ENCODE data around the gene ANO2.
"Not testable (repeated sequence)": the region's sequence is repeated elsewhere in the genome, so short reads cannot be mapped to it uniquely, and the experiment has no call there.

The ANO2 gene

DNA sequence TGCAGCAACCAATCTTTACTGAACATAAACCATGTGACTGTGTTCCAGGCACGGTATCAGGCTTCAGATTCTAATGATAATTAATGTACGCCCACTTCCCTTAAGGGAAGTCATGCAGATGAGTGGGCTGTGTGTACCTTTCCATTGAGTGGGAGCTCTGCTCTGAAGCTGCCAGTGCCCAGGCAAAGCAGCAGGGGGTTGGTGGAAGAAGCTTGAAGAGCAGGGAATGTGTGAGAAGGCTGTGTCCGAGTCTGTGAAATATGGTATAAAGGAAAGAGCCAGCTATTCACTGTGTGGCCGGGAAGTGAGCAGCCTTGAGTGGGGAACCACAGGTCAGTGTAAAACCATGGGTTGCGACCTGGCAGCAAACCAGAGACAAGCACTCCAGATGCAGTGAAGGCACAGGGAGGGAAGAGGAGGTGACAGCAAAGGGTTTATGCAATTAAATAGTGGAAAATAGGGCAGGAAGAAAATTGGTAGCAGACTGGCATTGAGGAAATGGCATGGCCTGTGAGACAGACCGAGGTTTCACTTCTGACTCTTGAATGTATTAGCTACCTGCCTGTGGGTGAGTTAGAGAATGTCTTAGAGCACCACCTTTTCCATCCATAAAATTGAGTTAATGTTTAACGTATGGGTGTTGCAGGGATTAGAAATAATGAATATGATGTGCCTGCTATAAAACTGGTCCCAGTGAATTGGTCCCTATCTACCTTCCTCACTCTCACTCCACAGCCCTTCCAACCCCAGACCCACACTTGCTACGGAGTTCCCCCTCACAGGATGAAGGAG lies 396.7 kb downstream of the ANO2 start:
- DNase-seq (ENCODE audit: low read depth) = no peak

DNA sequence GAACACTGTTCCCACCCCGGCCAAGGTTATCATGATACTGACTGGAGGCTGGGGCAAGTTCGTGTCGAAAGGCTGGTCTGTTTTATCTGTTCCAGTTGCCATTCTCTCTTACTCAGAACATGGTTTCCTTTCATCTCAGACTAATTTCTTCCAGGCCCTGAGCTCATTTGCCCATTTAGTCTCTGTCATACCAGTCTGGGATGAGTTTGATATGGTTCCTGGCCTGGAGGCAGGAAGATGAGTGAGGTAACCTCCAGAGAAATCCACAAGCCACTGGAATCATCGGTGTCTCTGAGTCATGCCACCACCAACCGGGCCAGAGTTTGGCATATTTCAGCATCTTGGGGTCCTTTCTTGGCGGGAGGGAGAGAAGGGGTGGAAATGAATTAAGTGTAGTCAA lies 398.4 kb downstream of the ANO2 start:
- DNase-seq (ENCODE audit: low read depth) = no peak

DNA sequence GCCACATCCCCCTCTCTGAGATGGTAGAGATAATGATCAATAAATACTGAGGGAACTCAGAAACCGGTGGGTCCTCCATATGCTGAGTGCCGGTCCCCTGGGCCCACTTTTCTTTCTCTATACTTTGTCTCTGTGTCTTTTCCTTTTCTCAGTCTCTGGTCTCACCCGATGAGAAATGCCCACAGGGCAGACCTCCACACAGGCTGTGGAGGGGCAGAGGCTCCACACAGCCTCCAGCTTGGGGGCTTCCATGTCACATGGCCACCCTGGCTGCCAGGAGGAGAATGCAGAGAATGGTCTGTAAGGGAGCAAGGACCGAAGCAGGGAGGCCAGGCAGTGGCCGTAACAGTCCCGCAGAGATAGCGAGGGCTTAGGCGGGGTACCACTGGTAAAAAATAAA lies 407.3 kb downstream of the ANO2 start:
- DNase-seq (ENCODE audit: low read depth) = no peak

DNA sequence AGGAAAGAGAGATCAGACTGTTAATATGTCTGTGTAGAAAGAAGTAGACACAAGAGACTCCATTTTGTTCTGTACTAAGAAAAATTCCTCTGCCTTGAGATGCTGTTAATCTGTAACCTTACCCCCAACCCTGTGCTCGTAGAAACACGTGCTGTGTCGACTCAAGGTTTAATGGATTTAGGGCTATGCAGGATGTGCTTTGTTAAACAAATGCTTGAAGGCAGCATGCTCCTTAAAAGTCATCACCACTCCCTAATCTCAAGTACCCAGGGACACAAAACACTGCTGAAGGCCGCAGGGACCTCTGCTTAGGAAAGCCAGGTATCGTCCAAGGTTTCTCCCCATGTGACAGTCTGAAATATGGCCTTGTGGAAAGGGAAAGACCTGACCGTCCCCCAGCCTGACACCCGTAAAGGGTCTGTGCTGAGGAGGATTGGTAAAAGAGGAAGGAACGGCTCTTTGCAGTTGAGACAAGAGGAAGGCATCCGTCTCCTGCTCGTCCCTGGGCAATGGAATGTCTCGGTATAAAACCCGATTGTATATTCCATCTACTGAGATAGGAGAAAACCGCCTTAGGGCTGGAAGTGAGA lies 407.9 kb downstream of the ANO2 start:
- not testable (repeated sequence) for DNase-seq (ENCODE audit: low read depth)

DNA sequence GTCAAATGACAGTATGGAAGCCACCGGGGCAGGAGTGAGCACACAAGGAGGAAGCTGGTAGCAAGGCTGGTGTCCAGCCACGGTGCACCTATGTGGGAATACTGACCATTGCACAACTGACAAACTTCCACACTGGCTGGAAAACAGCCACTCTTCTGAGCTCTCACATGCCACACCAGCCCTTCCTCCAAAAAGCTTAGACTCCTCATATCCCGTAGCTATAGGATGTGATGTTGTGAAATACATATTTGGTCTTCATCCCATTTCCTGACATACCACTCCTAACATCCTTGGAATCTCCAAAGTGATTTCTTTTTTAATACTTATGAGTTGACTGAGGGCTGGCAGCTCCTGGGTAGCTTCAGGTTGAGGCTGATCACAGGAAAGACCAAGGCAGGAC lies 409.5 kb downstream of the ANO2 start:
- DNase-seq (ENCODE audit: low read depth) = no peak

DNA sequence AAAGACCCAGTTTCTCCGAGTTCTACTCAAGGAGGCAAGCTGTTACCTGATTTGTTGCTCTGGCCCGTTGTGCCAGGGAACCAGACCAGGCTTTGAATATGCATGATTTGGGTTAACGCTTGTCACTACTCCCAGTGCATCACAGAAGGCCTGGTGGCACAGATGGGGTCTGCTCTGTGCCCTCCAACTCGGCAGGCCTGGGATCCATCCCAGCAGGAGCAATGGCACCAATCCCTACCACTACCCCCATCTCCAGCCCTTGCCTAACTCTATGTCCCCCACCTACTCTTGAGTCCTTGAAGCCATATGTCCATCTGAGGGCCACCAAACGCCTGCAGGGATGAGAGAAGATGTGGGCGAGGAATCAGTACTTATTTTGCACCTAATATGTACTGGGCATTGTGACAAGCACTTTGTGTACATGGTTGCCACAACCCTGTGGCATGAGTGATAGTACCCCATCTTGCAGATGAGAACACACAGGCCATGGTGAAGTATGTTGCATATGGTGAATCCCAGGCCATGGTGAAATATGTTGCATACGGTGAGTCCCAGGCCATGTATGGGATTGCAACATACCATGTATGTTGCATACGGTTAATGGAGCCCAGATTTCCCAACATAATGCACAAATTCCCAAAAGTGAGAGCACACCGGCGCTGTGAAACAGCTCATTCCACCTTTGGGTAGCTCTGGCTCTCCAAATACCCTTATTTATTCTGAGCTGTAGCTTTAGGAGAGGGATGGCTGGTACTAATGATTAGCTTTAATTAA lies 410.4 kb downstream of the ANO2 start:
- no peak for DNase-seq (ENCODE audit: low read depth)

DNA sequence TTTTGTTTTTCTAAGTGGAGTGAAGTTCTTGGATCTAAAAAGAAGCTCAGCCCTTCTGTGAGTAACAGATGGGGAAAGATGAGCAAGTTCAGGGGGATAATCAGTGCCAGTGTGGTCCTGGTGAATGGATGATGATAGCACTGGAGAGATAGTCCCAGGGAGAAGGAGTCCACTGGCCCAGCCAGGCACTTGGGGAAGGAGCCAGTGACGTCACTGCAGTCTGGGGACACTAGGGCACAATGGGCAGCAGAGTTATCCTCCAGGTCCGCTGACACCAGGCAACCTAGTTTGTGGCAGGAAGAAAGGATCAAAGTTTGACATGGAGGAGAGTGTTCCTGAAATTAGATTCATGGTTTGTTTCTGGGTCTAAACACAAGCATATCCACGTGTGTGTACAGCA lies 411.7 kb downstream of the ANO2 start:
- no peak for DNase-seq (ENCODE audit: low read depth)

DNA sequence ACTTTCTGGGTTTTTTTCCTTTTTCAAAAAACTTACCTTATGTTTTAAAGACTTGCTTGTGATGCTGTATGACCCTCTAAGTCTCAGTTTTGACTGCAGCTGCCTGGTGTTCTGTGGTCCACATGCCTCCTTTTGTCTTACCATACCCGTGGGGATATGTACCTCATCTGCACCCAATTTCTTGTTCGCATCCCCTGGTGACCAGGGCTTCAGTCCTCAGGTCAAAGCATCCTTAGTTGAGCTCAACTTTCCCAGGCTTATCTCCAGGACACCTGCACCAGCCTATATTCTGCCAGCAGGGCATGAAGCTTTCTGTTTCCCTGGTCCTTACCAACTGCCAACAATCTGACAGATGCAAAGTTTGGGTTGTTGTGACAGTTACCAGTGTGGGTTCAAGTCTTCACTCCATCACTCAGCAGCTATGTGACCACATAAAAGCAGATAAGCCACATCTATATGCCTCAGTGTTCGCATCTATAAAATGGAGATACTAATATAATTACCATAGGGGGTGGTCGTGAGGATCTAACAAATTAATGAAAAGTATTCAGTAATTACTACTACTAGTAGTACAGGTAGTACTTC lies 419.2 kb downstream of the ANO2 start:
- no peak for DNase-seq (ENCODE audit: low read depth)

DNA sequence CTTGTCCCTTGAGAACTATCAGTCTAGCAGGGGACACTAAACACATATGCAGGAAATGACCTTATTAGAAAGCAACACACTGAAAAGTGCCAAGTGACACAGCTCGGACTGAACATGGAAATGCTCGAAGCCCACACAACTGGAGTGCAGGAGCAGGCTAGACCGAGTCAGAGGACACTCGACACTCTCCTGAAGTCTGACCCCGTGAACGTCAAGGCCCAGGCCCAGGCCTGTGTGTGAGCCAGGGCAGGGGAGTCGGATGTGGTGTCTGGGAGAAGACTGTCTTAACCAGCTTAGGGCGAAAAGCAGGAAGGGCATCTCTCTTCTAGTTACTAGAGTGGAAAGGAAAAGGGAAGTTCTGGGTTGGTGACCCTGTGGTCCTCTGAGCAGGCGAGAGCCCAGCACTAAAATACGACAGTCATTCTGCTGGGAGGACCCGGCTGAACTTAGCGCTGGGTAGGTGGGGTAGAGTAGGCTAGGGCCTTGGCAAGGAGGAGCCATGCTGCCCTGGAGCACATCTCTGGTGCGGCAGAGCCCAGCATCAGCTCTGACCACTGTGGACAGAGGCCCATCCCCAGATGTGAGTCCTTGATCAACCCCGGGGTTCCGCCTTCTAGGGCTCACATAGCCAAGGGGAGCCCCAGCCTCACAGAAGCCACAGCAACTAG lies 420.2 kb downstream of the ANO2 start:
- no peak for DNase-seq (ENCODE audit: low read depth)

DNA sequence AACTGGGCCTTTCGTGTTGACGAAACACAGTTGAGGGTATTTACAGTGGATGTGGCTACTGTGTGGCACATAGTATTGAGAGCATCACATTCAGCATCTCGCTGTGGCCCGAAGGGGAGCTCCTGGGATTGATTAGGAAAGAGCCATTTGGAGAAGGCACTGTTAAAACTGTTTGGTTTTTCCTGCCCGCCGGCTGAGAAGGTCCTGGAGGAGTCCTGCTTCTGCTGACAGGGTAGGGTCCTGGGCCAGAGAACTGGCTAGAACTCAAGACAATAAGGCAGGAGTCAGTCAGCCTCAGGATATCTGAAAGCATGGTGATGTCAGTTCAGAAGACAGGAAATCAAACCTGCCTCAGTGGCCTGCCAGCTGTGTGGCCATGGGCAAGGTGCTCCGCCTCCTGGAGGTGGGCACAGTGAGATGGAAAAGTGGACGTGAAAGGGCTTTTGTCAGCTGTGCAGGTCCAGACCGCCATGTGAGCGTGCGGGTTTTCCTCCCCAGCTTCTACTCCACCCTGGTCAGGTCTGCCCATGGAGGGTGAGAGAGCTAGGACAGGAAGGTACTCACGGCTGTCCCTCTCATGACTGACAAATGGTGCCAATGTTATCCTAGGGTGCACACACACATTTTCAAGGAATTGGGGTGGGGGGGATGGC lies 420.8 kb downstream of the ANO2 start:
- no peak for DNase-seq (ENCODE audit: low read depth)

DNA sequence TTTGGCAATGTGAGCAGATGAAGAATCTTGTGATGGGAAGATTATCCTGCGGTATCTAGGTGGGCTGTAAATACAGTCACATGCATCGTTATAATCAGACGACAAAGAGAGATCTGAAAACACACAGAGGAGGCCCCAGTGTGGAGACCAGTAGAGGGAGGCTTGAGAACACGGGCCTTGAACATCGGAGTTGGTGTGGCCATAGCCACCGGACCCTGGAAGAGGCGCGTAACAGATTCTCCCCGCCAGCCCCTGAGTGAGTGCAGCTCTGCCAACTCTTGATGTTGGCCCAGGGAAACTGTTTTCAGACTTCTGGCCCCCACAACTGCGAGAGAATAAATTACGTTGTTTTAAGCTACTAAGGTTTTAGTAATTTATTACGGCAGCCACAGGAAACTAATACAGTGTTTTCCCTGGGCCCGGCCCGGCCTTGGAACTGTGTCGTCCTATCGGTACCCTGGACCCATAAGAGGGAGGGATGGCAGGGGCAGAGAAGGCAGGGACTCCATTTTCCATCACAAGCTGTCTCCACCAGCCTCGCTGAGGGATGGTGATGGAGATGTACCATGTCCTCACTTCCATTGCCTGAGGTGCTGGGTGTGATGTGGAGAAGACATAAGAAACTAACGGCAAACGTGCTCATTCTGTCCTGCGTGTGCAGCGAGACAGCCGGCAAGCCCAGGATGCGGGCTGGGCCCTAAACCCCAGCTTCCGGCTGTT lies 421.5 kb downstream of the ANO2 start:
- DNase-seq (ENCODE audit: low read depth) = no peak

DNA sequence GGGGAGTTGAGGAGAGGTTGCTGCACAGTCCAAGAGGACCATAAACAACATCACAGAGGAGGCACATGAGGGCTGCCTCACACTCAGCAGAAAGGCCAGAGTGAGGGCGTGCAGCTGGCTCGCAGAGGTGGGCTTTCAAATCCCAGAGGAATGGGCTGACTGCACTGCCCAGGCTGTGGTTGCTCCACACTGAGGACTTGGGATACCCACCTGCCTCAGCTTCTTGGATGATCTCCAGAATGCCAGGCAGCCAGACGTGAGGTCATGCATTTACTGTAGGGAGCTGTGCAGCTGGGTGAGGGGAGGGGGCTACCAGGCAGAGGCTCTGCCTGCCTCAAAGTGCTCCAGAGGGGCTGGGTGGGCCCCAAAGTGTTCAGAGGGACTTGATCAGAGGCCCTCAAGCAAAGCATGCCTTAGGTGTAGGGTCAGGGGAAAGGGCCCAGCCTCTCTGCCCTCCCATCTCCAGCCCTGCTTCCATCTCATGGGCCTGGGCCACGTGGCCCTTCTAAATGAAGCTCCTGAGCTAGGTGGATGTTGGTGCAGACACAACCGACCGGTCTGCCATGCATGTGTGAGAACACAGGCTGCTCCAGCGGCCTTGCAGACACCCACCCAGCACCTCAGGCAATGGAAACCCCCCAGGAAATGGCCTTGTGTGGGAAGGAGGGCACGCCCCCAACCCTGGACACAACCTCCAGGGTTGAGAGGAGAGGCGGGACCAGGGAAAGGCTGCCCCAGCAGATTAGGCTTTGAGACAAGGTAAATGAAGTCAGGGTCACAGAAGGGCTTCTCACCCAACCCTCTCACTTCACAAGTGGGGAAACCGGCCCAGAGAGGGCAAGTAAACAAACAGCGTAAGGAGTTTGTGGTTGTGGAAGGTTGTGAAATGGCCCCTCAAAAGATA lies 422.4 kb downstream of the ANO2 start:
- no peak for DNase-seq (ENCODE audit: low read depth)

DNA sequence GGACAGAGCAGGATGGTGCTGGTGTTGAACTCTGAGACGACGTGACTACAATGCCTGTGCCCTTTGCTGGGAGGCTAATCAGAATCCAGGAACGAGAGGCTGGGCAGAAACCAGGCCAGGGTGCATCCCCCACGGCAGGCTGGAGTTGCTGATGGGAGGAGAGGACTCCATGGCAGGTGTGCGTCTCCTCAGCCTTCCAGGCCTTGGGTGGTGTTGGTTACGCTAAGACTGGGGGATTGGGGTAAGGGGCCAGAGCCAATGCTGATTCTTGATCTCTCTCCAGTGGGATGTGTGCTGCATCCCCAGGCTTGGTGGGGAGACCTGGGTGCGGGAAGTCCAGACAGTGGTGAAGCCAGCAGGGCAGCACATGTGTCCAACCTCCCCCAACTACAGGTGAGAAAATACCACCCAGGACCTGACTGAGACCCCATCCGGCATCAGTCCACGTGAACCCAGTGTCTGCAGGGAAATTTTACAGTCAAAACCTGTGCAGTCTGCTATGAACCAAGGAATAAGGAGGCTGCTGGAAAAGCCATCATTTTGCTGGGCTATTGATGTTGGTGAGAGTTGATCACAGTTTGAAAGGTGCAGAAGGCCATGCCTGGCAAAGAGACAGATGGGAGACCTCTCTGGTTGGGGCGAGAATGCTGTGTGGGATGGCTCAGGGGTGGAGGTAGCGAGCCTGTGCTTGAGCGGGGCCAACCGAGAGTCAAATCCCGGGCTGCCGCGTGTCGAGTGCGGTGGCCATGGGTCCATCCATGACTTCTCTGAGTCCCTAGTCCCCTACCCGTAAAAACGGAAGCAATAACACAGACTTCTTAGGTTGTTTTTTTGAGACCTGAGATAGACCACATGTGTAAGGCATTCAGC lies 423.4 kb downstream of the ANO2 start:
- DNase-seq (ENCODE audit: low read depth) = no peak

DNA sequence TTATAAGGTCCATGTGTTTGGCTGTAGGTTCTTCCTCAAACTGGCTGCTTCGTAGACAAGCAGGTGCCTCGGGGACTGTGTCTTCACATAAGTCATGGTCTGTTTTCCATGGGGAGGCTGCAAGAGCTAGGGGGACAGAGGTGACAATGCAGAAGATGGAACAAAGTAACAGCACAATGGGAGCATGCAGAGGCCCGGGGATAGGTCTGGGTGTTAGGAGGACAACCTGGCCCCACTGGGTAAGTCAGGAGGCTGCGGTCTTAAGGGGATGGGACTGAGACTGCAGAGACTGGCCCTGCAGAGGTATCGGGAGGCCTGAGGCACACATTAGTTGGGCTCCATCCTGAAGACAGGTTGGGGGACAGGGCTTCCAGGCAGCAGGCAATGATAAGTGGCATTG lies 424.2 kb downstream of the ANO2 start:
- no peak for DNase-seq (ENCODE audit: low read depth)

DNA sequence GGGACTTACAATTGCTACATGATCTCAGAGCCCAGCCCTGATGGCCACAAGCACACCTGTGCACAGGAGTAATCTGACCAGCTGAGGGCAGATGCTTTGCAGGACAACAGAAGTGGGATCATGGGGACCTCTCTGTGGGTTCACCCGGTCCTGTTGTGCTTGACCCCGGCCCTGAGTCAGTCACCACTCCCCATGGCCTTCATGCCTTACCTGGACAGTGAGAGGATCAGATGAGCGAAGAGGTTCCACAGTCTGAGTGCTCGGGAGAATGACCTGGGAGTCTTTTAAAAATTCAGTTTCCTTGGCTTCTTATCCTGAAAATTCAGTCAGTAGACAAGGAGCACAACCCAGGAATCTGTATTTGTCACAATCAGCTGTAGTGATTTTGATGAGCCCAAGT lies 425.0 kb downstream of the ANO2 start:
- no peak for DNase-seq (ENCODE audit: low read depth)

DNA sequence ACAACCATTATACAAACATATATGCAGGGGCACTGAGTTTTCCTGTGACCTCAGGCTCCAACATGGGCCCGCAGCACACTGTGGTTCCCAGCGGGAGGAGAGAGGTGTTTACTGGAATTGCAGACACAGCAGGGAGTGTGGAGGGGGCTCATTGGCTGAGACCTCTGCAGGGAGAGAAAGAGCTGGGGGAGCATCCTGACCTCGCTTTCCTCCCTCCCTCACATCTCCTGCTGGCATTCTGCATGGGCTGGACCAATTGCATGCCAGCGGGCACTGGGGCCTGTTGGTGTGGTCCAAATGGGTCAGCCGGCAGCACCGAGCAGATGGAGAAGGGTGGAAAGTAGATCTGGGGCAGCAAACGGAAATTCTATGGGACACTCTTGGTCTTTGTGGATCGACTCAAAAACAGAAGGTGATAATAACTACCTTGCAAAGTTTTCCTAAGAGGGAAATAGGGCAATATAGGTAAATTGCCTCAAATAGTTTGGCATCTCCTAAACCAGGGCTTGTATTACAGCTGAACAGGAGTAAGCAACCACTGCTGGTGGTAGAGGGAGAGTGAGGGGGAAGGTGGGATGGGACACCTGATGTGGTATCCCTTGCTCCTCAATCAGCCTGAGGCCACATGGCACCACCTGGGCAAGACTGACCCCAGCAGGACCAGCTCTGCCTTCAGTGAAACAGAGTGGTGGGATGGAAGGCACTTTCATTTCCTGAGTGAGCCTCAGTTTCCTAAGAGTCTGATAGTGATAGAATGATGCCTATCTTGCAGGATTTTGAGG lies 426.3 kb downstream of the ANO2 start:
- DNase-seq (ENCODE audit: low read depth) = no peak

DNA sequence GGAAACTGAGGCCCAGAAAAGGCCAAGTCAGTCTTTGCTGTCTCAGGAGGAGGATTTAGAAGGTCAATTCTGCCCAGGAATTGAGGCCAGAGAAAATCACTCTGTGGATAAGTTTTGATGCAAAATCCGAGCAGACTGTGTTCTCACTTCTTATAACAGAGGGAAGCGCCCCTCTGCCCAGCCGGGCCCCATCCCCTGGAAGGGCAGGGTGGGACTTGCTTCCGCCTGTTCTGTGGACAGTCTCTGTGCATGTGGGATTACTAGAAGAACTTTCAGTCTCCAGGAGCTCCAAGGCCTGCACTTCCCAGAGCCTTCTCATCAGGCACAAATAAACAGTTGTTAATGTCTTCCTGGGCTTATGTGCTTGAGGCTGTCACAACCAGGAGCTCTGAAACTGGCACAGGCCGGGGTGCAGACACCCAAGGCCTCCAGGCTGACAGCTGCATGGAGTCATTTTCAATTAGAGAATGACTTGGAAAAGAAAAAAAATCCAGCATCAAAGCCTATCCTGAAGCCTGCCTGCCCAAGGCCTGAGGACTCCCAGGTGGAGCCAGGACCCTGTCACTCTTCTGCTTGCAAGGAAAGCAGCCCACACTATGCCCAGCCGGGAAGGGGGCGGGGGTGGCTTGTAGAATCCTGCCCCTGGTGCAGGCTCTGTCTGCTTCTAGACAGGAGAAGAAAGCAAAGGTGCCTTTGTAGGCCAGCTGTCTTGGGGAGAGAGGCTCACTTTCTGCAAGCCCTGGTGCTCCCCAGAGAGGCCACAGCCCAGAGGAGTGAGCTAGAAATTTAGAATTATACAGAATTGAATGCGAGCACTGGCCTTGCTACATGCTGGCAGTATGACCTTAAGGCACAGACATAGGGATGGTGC lies 428.5 kb downstream of the ANO2 start:
- DNase-seq (ENCODE audit: low read depth) = no peak
